Measurements from ENCODE around the gene ZNF277.

DNA sequence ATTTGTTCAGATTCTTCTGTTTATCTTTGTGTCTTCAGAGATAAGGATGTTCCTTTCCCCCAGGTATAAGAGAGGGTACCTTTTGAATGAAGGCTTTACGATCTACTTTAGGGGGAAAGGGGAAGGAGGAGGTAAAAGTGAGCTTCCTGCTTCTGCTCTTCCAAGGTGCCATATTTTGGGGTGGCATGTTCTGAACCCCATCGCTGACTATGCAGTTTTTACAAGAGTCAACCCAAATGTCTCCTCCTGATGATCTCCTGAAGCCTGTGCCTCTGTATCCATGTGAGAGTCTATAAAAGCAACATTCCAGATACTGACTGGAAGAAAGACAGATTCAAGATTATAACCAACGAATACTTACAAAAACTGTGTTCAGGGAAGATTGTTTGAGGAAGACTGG lies 102.5 kb downstream of the ZNF277 start:
- no peak for TF ChIP-seq CTCF (tag by site-specific recombination; IDR thresholded peaks at IDR 0.05)
- no peak for TF ChIP-seq ZNF529 (tag by site-specific recombination; IDR thresholded peaks at IDR 0.05; ENCODE audit: insufficient replicate concordance)
- no peak for TF ChIP-seq ZBTB8A (tag by site-specific recombination; IDR thresholded peaks at IDR 0.05)
- TF ChIP-seq, protein P1, sequence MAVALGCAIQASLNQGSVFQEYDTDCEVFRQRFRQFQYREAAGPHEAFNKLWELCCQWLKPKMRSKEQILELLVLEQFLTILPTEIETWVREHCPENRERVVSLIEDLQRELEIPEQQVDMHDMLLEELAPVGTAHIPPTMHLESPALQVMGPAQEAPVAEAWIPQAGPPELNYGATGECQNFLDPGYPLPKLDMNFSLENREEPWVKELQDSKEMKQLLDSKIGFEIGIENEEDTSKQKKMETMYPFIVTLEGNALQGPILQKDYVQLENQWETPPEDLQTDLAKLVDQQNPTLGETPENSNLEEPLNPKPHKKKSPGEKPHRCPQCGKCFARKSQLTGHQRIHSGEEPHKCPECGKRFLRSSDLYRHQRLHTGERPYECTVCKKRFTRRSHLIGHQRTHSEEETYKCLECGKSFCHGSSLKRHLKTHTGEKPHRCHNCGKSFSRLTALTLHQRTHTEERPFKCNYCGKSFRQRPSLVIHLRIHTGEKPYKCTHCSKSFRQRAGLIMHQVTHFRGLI (tag by site-specific recombination; IDR thresholded peaks at IDR 0.05): no peak
- no peak for TF ChIP-seq BCL11A (tag by site-specific recombination; IDR thresholded peaks at IDR 0.05; ENCODE audit: low read depth)
- TF ChIP-seq, protein P2, sequence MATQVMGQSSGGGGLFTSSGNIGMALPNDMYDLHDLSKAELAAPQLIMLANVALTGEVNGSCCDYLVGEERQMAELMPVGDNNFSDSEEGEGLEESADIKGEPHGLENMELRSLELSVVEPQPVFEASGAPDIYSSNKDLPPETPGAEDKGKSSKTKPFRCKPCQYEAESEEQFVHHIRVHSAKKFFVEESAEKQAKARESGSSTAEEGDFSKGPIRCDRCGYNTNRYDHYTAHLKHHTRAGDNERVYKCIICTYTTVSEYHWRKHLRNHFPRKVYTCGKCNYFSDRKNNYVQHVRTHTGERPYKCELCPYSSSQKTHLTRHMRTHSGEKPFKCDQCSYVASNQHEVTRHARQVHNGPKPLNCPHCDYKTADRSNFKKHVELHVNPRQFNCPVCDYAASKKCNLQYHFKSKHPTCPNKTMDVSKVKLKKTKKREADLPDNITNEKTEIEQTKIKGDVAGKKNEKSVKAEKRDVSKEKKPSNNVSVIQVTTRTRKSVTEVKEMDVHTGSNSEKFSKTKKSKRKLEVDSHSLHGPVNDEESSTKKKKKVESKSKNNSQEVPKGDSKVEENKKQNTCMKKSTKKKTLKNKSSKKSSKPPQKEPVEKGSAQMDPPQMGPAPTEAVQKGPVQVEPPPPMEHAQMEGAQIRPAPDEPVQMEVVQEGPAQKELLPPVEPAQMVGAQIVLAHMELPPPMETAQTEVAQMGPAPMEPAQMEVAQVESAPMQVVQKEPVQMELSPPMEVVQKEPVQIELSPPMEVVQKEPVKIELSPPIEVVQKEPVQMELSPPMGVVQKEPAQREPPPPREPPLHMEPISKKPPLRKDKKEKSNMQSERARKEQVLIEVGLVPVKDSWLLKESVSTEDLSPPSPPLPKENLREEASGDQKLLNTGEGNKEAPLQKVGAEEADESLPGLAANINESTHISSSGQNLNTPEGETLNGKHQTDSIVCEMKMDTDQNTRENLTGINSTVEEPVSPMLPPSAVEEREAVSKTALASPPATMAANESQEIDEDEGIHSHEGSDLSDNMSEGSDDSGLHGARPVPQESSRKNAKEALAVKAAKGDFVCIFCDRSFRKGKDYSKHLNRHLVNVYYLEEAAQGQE (tag by site-specific recombination; IDR thresholded peaks at IDR 0.05): no peak
- TF ChIP-seq ZBTB1 (tag by site-specific recombination; IDR thresholded peaks at IDR 0.05): no peak
- TF ChIP-seq YY1 (tag by site-specific recombination; IDR thresholded peaks at IDR 0.05): no peak
- TF ChIP-seq ZNF544 (tag by site-specific recombination; IDR thresholded peaks at IDR 0.05): no peak
- TF ChIP-seq, protein P3, sequence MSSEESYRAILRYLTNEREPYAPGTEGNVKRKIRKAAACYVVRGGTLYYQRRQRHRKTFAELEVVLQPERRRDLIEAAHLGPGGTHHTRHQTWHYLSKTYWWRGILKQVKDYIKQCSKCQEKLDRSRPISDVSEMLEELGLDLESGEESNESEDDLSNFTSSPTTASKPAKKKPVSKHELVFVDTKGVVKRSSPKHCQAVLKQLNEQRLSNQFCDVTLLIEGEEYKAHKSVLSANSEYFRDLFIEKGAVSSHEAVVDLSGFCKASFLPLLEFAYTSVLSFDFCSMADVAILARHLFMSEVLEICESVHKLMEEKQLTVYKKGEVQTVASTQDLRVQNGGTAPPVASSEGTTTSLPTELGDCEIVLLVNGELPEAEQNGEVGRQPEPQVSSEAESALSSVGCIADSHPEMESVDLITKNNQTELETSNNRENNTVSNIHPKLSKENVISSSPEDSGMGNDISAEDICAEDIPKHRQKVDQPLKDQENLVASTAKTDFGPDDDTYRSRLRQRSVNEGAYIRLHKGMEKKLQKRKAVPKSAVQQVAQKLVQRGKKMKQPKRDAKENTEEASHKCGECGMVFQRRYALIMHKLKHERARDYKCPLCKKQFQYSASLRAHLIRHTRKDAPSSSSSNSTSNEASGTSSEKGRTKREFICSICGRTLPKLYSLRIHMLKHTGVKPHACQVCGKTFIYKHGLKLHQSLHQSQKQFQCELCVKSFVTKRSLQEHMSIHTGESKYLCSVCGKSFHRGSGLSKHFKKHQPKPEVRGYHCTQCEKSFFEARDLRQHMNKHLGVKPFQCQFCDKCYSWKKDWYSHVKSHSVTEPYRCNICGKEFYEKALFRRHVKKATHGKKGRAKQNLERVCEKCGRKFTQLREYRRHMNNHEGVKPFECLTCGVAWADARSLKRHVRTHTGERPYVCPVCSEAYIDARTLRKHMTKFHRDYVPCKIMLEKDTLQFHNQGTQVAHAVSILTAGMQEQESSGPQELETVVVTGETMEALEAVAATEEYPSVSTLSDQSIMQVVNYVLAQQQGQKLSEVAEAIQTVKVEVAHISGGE (tag by site-specific recombination; conservative IDR thresholded peaks at IDR 0.05; ENCODE audit: low read depth): no peak
- TF ChIP-seq ZNF561 (tag by site-specific recombination; IDR thresholded peaks at IDR 0.05; ENCODE audit: borderline replicate concordance): no peak
